KMS-11 (cell line): Measurements from ENCODE around the gene PRKCZ.

ENCODE experiments used
- H2AFZ ChIP-seq: fragments of 200-600 bp; sonication (generic); 2 replicates; pipeline ENCODE4 v1.6.1; 2016; ENCODE audit warnings: antibody characterized with exemption, mixed run types, low read depth
- H3K27ac ChIP-seq: fragments of 200-600 bp; sonication (generic); 2 replicates; pipeline ENCODE4 v1.6.1; 2016; ENCODE audit warnings: mild to moderate bottlenecking, mixed run types
- H3K27me3 ChIP-seq: fragments of 200-600 bp; sonication (generic); 2 replicates; pipeline ENCODE4 v1.6.1; 2017; ENCODE audit warnings: mild to moderate bottlenecking, low read depth, mixed run types, moderate library complexity; ENCODE audit not compliant: insufficient read depth
- H3K36me3 ChIP-seq: fragments of 200-600 bp; sonication (generic); 2 replicates; pipeline ENCODE4 v1.6.1; 2017; ENCODE audit warnings: mild to moderate bottlenecking, mixed run types; ENCODE audit not compliant: insufficient read depth
- H3K4me1 ChIP-seq: fragments of 200-600 bp; sonication (generic); 2 replicates; pipeline ENCODE4 v1.6.1; 2016; ENCODE audit warnings: mild to moderate bottlenecking, low read depth, mixed run types; ENCODE audit not compliant: poor library complexity, severe bottlenecking
- H3K4me2 ChIP-seq: fragments of 200-600 bp; sonication (generic); 2 replicates; pipeline ENCODE4 v1.7.0; 2016; ENCODE audit warnings: mild to moderate bottlenecking, mixed run types
- H3K4me3 ChIP-seq: fragments of 200-600 bp; sonication (generic); IDR thresholded peaks from 2 replicates; pipeline ENCODE4 v1.6.1; 2017; ENCODE audit warnings: low read depth, low read length, mixed read lengths; ENCODE audit not compliant: insufficient read depth
- H3K79me2 ChIP-seq: fragments of 200-600 bp; sonication (generic); 2 replicates; pipeline ENCODE4 v1.6.1; 2016; ENCODE audit warnings: low read depth, mixed run types; ENCODE audit not compliant: insufficient read depth
- H3K9ac ChIP-seq: fragments of 200-600 bp; sonication (generic); 2 replicates; pipeline ENCODE4 v1.6.1; 2016; ENCODE audit warnings: mild to moderate bottlenecking, mixed run types
- H4K20me1 ChIP-seq: fragments of 200-600 bp; sonication (generic); 2 replicates; pipeline ENCODE4 v1.6.1; 2016; ENCODE audit warnings: mild to moderate bottlenecking, mixed run types; ENCODE audit not compliant: insufficient read depth
- TF ChIP-seq, protein P1 (sequence below): fragments of 200-600 bp; sonication (generic); conservative IDR thresholded peaks from 2 replicates; pipeline ENCODE4 v1.6.1; 2017; ENCODE audit warnings: low read depth, mild to moderate bottlenecking, antibody characterized with exemption, low read length, moderate library complexity, mixed read lengths

The PRKCZ gene

GRCh38 chr1:2027961-2028583 is 22.1 kb upstream of the PRKCZ start:
- TF ChIP-seq, protein P1, sequence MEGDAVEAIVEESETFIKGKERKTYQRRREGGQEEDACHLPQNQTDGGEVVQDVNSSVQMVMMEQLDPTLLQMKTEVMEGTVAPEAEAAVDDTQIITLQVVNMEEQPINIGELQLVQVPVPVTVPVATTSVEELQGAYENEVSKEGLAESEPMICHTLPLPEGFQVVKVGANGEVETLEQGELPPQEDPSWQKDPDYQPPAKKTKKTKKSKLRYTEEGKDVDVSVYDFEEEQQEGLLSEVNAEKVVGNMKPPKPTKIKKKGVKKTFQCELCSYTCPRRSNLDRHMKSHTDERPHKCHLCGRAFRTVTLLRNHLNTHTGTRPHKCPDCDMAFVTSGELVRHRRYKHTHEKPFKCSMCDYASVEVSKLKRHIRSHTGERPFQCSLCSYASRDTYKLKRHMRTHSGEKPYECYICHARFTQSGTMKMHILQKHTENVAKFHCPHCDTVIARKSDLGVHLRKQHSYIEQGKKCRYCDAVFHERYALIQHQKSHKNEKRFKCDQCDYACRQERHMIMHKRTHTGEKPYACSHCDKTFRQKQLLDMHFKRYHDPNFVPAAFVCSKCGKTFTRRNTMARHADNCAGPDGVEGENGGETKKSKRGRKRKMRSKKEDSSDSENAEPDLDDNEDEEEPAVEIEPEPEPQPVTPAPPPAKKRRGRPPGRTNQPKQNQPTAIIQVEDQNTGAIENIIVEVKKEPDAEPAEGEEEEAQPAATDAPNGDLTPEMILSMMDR = no peak
- H3K79me2 ChIP-seq = no peaks in the 10 kb centered on the region
- H3K4me1 ChIP-seq = no peaks in the 10 kb centered on the region
- no peaks in the 10 kb centered on the region for H4K20me1 ChIP-seq
- no peaks in the 10 kb centered on the region for H3K36me3 ChIP-seq
- H3K27me3 ChIP-seq = peaks cover 93% of the 10 kb centered on the region
- no peak overlapping the region for H3K27ac ChIP-seq
- H3K9ac ChIP-seq = no peak overlapping the region
- no peak overlapping the region for H2AFZ ChIP-seq
- no peak overlapping the region for H3K4me2 ChIP-seq
- no peak overlapping the region for H3K4me3 ChIP-seq

GRCh38 chr1:2028870-2029560 is 21.2 kb upstream of the PRKCZ start:
- TF ChIP-seq, protein P1 = no peak
- H3K4me1 ChIP-seq = no peaks in the 10 kb centered on the region
- no peaks in the 10 kb centered on the region for H3K36me3 ChIP-seq
- H3K9ac ChIP-seq = no peak overlapping the region
- no peak overlapping the region for H3K4me3 ChIP-seq
- H4K20me1 ChIP-seq = no peaks in the 10 kb centered on the region
- H3K4me2 ChIP-seq = no peak overlapping the region
- H2AFZ ChIP-seq = no peak overlapping the region
- H3K79me2 ChIP-seq = no peaks in the 10 kb centered on the region
- no peak overlapping the region for H3K27ac ChIP-seq
- peaks cover 93% of the 10 kb centered on the region for H3K27me3 ChIP-seq

DNA sequence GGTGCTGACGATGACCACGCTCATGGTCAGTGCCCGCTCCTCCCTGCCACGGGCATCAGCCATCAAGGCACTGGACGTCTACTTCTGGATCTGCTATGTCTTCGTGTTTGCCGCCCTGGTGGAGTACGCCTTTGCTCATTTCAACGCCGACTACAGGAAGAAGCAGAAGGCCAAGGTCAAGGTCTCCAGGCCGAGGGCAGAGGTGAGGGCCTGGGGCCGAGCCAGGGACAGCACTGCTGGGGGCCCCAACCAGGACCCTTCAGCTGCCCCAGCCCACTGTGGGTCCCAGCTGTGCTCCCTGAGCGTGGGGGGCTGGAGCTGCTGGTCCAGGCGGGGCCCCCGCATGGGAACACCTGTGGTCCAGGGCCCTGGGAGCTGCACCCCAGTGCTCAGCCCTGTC is 20.6 kb upstream of the PRKCZ start:
- TF ChIP-seq, protein P1 = no peak
- peaks cover 93% of the 10 kb centered on the region for H3K27me3 ChIP-seq
- no peak overlapping the region for H3K4me2 ChIP-seq
- no peak overlapping the region for H3K9ac ChIP-seq
- H3K79me2 ChIP-seq = no peaks in the 10 kb centered on the region
- H3K4me3 ChIP-seq = no peak overlapping the region
- H4K20me1 ChIP-seq = no peaks in the 10 kb centered on the region
- no peaks in the 10 kb centered on the region for H3K36me3 ChIP-seq
- no peak overlapping the region for H3K27ac ChIP-seq
- H3K4me1 ChIP-seq = no peaks in the 10 kb centered on the region
- no peak overlapping the region for H2AFZ ChIP-seq

- no peaks in the 10 kb centered on the region for H3K79me2 ChIP-seq
- H3K27ac ChIP-seq = no peak overlapping the region
- no peaks in the 10 kb centered on the region for H3K36me3 ChIP-seq
- no peaks in the 10 kb centered on the region for H4K20me1 ChIP-seq
- H3K4me3 ChIP-seq = no peak overlapping the region
- peaks cover 92% of the 10 kb centered on the region for H3K27me3 ChIP-seq
- no peak overlapping the region for H2AFZ ChIP-seq
- H3K9ac ChIP-seq = no peak overlapping the region
- H3K4me1 ChIP-seq = no peaks in the 10 kb centered on the region
- H3K4me2 ChIP-seq = no peak overlapping the region
- TF ChIP-seq, protein P1 = no peak
These were observed 19.9 kb upstream of the PRKCZ start for GRCh38 chr1:2030076-2030871.
